ENCODE measurements around the gene SCYGR2.
"Not testable (repeated sequence)": the region's sequence is repeated elsewhere in the genome, so short reads cannot be mapped to it uniquely, and the experiment has no call there.

SCYGR2 gene, protein sequence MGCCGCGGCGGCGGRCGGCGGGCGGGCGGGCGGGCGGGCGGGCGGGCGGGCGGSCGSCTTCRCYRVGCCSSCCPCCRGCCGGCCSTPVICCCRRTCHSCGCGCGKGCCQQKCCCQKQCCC

DNA sequence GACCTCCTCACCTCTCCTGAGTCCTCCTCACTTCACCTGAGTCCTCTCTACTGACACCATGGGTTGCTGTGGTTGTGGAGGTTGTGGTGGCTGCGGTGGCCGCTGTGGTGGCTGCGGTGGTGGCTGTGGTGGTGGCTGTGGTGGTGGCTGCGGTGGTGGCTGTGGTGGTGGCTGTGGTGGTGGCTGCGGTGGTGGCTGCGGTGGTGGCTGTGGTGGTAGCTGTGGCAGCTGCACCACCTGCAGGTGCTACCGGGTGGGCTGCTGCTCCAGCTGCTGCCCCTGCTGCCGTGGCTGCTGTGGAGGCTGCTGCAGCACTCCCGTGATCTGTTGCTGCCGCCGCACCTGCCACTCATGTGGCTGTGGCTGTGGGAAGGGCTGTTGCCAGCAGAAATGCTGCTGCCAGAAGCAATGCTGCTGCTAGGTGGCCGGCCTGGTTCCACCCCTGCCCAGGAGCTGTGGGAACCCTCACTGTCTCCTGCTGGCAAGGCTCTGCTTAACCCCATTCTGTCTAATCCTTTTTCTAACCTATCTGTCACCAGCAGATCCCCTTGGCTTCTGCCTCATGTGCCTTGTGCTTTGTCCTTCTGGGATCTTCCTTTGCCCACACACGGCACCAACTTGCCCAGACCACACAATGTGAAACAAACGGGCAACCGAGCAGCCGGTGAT is at the start of gene SCYGR2:
Gene SCYGR2, plus strand, starts transcription at position 59 of the 669 bp plus-strand sequence. Its CDS starts 0 bp downstream, at position 59.
- not testable (repeated sequence) for DNase-seq (ENCODE audit: low read depth in 1 of 2, low spot score in 1 of 2)

DNA sequence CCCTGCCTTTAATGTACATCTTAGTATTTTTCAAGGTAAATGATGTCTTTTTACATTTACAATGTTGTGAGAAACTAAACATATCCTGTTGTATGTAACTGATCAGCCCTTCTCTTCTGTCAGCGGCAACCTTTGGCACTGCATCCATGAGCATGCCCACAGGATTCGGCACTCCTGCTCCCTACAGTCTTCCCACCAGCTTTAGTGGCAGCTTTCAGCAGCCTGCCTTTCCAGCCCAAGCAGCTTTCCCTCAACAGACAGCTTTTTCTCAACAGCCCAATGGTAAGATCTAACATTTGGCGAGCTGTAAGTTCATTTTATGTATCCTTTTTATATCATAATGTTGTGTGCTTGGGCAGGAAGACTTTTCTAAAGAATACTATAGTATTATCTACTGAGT is 46.9 kb upstream of the SCYGR2 start:
- no peak for DNase-seq (ENCODE audit: low read depth in 1 of 2, low spot score in 1 of 2)

DNA sequence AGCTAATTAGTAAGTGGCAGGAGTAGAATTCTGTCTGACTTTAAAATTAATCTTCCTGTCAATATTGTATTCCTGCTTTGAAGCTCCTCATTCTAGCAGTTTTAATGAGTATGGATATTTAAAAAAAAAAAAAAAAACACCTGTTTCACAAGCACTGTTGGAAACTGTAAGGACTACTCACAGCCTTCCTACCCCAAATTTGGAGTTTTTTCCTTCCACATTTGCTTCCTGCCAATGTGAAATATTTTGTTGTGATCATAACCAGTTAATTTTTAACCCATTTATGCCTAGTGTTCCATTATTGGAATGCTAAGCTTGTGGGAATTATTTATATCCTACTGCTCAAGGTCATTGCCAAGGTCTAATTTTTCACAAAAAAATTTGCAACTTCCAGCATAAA is 36.1 kb upstream of the SCYGR2 start:
- DNase-seq (ENCODE audit: low read depth in 1 of 2, low spot score in 1 of 2) = no peak

DNA sequence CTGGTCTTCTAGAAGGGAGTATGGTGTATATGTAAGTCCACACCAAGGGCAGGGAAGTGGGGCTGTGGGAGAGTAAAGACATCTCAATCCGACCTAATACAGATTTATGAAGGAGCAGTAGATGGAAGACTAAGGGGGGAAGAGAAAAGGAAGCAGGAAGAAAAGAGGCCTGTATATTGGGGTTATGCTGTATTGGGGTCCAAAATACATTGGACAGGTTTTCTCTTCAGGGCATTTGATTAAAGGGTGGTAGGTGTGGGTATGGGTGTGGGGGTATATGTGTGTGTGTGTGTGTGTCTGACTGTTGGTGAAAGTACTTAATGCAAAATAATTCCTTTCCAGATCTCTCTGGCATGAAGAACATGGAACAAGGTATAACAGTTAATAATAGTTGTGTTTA is 33.6 kb upstream of the SCYGR2 start:
- no peak for DNase-seq (ENCODE audit: low read depth in 1 of 2, low spot score in 1 of 2)

DNA sequence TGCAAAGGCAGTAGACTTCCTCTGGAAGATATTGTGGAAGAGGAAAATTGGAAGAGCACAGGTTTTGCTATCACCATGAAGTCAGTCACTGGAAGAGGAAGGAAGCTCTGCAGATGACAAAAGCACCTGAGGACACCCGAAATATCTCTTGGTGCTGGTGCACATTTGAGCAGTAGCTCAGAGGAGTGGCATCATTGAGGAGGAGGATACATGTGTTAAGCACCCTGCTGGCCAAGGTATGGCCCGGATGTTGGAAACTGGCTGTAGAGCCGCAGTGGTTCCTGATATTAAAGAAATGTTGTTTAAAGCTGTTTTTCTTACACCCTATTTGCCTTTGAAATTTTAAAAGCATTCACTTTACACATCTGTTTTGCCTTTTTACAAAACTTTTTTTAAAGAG is 32.7 kb upstream of the SCYGR2 start:
- no peak for DNase-seq (ENCODE audit: low read depth in 1 of 2, low spot score in 1 of 2)

DNA sequence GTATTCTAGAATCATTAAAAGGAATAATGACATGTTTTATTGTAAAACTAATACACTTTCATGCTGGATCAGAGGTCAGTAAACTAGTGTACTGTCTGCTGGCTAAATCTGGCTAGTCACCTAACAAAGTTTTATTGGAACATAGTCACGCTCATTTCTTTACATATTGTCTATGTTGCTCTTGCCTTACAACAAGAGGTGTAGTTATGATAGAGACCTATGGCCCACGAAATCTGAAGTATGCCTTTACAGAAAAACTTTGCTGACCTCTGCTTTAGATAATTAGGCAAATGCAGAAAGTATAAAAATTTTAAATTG is 29.9 kb upstream of the SCYGR2 start:
- no peak for DNase-seq (ENCODE audit: low read depth in 1 of 2, low spot score in 1 of 2)

DNA sequence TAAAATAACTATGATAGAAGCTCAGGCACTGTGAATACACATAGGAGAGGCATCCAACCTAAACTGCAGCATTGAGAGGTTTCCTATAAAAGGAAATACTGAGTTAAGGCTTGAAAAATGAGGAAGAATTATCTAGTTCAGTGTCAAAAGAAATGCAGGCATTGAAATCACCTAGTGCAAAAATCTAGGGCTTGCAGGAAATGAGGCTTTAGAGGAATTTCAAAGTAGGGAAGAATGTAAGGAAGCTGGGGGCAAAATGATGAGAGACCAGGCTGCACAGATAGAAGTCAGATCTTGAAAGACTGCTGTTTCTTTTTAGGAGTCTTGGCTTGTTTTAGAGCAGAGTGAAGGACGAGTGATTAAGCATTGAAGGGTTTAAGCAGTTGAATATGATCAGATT is 28.1 kb upstream of the SCYGR2 start:
- no peak for DNase-seq (ENCODE audit: low read depth in 1 of 2, low spot score in 1 of 2)

DNA sequence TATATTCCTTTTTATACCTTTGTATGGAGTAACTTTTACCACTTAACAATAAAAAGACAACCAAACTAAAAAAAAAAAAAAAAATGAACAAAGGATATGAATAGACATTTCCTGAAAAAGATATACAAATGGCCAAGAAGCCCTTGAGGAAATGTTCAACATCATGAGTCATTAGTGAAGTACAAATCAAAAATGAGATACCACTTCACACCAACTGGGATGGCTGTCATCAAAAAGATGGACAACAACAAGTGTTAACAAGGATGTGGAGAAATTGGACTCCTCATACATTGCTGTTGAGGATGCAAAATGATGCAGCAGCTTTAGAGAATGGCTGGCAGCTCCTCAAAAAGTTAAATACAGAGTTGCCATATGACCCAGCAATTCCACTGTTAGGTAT is 22.6 kb upstream of the SCYGR2 start:
- DNase-seq (ENCODE audit: low read depth in 1 of 2, low spot score in 1 of 2) = no peak

DNA sequence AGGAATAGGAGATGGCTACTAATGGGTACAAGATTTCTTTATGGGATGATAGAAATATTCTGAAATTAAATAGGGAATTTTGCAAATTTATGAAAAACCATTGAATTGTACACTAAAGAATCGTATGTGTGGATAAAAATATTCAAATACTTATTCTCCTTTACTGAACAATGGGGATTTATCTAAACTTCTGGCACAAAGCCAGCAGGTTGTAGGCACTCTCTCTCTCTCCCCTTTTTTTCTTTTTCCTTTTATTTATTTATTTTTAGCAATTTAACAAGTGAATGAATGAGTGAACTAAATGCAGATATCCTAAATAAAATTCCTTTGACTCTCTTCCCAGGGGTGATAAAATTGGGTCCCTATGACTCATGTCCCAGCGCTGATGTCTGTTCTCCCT is 21.9 kb upstream of the SCYGR2 start:
- no peak for DNase-seq (ENCODE audit: low read depth in 1 of 2, low spot score in 1 of 2)

DNA sequence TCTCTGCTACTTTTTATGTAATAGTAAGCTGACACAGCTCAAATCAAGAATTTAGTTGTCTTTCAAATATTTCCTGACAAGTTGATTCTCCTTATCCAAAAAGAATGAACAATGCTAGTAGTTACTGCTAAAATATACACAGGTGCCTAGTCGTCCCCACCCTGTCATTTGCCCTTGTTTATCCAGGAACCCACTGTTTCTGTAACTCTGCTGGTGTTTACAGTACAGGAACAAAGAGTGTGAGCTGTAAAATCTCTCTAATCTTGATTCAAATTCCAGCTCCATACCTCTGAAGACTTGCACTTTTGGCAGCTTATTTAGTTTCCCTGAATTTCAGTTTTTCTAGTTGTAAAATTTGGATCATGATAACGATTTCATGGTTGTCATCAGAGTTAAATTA is 21.1 kb upstream of the SCYGR2 start:
- no peak for DNase-seq (ENCODE audit: low read depth in 1 of 2, low spot score in 1 of 2)

DNA sequence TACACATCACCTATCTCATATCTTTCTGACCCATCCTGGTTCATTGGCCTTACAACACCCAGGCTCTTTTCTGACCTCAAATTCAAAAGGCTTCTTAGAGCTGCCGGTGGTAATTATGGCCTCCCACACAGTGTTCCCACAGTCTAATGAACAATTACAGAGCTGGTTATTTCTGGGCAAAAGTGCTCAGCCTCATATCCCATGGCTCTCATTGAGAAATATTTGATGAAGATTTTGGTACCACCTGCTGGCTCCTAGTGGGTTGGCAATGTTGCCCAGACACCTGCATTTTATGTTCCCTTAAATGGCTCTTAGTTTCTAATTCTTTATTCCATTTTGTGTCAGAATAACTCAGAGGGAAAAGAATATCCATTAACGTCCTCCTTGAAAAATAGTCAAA is 20.1 kb upstream of the SCYGR2 start:
- DNase-seq (ENCODE audit: low read depth in 1 of 2, low spot score in 1 of 2) = no peak

DNA sequence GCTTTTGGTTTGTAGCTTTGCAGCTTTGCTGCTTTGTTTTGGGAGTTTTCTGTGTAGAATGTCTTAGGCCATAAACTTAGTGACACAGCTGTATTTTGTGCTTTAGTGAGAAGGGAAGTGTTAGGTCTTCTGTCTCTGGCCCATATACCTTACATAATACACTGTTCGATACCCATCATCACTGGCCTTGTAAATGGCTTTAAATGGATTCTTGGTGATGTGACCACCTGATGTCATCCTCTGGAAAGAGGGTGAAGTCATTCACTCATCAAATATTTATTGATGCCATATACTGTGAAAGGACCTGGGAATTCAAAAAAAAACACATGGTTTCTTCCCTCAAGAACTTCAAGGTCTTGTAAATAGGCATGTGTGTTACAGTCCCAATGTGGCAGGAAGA is 18.9 kb upstream of the SCYGR2 start:
- DNase-seq (ENCODE audit: low read depth in 1 of 2, low spot score in 1 of 2) = no peak

DNA sequence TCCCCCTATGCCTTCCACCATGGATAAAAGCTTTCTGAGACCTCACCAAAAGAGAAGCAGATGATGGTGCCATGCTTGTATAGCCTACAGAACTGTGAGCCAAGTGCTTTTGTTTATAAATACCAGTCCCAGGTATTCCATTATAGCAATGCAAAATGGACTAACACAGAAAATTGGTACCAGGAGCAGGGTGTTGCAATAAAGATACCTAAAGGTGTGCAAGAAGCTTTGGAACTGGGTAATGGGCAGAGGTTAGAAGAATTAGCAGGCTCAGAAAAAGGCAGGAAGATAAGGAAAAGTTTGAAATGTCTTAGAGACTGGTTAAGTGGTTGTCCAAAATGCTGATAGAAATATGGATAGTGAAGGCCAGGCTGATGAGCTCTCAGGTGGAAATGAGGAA is 16.3 kb upstream of the SCYGR2 start:
- DNase-seq (ENCODE audit: low read depth in 1 of 2, low spot score in 1 of 2) = no peak

DNA sequence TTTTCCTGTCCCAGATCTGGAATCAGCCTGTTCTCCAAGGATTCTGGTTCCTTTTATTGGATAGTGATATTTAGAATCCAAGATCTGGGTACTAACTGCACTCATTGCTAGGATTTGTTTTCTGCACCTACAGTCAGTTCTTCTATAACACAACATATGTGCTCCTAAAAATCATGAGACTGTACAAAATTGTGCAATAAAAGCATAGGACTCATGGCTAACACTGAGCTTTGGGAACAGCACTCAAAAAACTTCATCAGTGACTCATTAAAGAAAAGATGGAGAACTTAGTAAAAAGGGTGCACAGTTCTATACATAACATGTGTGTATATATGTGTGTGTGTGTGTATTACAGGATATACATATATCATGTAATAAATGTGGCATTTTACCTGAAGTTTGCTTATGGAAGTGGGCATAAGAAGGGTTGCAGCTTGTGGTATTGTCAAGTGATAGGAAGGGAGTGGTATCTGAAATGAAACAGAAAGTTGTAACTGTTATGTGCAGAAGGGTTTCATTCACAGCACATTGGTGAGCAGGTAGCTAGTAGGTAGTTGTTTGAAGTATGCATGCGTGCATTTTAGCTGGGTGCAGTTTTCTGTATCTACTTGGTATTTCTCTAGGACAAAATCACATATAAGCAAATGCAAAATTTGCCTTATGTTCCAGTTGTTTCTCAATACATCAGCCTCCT is 5.9 kb upstream of the SCYGR2 start:
- DNase-seq (ENCODE audit: low read depth in 1 of 2, low spot score in 1 of 2) = no peak

DNA sequence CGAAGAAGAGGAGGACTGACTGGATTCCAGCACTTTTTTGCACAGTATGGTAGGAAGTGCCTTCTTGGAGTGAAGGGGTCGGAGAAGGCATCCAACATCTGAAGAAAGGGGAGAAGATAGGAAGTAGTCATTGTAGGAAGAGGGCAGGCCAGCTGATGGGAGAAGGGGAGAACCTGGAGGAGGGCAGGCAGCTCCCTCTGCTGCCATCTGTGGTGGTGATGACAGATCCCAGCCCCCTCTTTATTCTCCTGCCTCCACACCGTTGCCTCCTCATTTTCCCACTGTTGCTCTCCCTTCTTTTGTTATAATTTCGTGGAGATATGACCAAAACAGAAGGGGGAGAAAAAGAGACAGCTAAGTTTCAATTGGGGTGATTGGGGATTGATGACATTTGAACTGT is 2.9 kb upstream of the SCYGR2 start:
- no peak for DNase-seq (ENCODE audit: low read depth in 1 of 2, low spot score in 1 of 2)

DNA sequence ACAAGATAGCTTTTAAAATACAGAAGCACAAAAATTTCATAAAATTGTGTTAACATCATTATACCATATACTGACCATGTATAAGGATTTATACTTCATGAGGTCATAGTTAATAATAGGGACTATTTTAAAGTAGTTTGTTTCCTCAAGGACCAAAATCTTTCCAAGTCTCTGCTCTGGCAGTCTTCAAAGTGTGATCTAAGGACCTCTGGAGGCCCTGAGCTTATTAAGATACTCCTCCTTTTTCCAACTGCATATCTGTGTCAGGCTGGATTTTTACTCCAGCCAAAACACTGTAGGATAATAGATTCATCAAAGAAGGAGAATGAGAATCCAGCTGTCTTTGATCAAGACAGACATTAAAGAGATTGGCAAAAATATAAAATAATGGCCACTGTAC is 1.7 kb upstream of the SCYGR2 start:
- DNase-seq (ENCODE audit: low read depth in 1 of 2, low spot score in 1 of 2) = no peak

DNA sequence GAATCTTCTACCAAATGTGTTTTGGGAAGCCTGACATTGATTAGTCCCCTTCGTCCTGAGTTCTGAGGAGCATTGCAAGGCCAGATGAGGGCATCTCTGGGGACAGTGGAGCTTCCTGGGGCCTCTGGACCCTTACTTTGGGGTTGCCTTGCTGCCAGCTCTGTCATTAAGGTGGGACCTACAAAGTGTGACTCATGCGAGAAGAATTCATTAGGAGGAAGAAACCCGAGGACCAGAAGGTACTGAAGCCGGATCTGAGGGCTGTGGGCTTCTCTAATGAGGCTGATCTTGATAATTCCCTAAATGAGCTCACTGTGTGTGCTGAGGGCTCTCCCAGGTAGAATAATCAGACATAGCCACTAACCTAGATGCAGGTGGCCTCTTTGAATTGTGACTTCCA is 695 bp upstream of the SCYGR2 start:
- no peak for DNase-seq (ENCODE audit: low read depth in 1 of 2, low spot score in 1 of 2)

DNA sequence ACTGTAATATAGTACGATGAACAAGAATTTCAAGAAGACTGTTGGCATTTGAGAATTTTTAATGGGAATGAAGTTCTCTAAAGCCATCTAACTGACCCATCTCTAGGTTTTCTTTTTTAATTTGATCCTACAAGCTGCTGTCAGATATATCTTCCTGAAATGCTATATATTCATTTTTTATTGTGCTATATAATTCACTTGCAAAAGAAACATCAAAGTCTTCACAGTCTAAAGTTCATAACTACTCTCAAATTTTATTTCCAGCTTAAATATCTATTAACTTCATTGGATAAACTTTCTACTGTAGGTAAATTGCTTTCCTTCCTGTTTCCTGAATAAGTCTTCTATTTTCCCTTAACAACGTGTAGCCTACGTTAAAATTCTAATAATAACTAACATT is 3.7 kb downstream of the SCYGR2 start:
- DNase-seq (ENCODE audit: low read depth in 1 of 2, low spot score in 1 of 2) = no peak

DNA sequence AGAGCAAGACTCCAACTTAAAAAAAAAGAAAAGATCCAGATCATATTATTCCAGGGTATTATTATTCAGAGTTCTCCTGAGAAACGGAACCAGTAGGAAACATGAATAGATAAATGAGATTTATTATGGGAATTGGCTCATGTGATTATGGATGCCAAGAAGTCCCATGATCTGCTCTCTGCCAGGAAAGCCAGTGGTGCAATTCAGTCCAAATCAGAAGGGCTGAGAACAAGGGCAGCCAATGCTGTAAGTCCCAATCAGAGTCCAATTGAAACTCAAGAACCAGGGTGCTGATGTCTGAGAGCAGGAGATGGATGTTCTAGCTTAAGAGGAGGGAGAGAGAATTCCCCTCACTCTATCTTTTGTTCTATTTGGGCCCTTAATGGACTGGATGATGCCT is 7.8 kb downstream of the SCYGR2 start:
- no peak for DNase-seq (ENCODE audit: low read depth in 1 of 2, low spot score in 1 of 2)

DNA sequence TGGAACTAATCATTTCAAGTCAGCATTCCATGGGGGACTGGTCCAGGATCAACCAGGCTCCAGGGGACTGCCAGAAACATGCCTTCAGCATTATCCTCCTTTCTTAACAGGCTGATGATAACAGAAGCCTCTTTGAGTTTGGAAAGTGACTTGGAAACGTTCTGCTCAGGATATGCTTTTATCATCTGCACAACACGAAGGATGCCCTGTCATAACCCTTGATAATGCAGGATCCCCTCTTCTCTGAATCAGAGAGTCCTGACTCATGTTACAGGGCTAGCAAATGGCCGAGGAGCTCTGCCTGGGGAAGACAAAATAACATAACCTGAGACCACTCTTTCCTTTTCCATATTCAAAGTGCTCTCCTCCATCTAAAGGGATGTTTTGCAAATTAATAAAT is 9.2 kb downstream of the SCYGR2 start:
- DNase-seq (ENCODE audit: low read depth in 1 of 2, low spot score in 1 of 2) = no peak

DNA sequence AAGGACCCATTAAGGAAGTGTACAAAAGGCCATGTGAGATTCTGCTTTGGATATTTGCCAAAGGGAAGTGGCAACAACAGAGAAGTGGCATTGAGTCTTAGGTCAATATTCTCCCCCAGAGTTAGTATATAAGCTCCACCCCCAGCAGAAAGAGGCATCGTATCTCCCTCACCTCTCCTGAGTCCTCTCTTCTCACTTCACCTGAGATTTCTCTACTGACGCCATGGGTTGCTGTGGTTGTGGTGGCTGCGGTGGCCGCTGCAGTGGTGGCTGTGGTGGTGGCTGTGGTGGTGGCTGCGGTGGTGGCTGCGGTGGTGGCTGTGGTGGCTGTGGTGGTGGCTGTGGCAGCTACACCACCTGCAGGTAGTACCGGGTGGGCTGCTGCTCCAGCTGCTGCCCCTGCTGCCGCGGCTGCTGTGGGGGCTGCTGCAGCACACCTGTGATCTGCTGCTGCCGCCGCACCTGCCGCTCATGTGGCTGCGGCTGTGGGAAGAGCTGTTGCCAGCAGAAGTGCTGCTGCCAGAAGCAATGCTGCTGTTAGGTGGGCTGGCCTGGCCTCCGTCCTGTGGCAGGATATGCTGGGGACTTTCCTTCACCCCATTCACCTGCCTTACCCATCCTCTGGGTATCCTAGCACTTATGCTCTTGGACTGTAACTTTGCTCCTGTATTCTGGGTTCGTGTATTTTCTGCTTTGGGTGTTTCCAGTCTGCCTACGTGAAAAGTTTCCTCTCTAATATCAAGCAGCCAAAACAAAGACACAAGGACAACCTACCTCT is 10.1 kb downstream of the SCYGR2 start:
- DNase-seq (ENCODE audit: low read depth in 1 of 2, low spot score in 1 of 2) = no peak

DNA sequence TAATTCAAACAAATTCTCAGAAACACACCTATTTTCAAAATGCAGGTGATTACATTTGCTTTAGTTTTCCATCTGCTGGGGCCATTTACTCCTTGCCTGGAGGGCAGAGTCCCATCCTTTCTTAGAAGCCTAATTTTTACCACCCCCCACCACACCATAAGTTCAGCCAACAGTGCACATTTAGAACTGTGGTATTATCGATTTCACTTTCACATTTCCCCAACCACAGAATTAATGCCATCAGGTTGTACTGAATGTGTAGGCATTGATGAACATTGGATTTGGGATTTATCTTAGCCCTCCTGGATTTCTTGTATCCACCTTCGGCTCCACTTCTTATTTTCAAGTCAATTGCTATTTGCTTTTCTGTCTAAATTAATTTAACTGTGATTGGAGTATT is 11.4 kb downstream of the SCYGR2 start:
- no peak for DNase-seq (ENCODE audit: low read depth in 1 of 2, low spot score in 1 of 2)
